ENCODE results near the gene TMEM214. TPM values are rescaled to one million over a fixed set of nuclear protein-coding genes. Genes with fewer than 3 reads are reported as not detected.
A peak's percentile ranks its signal among the peaks of the same experiment; 100 is the strongest.

The TMEM214 gene
- total and polyA plus RNA-seq, 7 donors = 29.4 to 50.4 (median 35.8) TPM

DNA sequence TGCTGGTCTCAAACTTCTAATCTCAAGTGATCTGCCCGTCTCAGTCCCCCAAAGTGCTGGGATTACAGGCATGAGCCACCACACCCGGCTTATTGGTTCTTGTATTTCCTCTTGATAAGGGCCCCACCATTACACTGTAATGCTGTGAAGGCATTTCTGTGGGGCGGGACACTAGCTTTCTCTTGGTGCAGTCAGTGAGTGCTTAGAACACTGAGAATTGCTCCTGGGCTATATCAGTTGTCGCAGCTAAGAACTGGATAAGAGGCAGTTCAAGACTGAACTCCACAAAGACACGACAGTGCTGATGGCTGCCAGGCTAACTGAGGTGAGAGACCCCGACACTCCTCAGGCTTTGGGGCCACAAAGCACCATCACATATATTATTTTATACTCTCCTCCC, 55.9 kb downstream of the TMEM214 start:
- TF ChIP-seq, protein P1, sequence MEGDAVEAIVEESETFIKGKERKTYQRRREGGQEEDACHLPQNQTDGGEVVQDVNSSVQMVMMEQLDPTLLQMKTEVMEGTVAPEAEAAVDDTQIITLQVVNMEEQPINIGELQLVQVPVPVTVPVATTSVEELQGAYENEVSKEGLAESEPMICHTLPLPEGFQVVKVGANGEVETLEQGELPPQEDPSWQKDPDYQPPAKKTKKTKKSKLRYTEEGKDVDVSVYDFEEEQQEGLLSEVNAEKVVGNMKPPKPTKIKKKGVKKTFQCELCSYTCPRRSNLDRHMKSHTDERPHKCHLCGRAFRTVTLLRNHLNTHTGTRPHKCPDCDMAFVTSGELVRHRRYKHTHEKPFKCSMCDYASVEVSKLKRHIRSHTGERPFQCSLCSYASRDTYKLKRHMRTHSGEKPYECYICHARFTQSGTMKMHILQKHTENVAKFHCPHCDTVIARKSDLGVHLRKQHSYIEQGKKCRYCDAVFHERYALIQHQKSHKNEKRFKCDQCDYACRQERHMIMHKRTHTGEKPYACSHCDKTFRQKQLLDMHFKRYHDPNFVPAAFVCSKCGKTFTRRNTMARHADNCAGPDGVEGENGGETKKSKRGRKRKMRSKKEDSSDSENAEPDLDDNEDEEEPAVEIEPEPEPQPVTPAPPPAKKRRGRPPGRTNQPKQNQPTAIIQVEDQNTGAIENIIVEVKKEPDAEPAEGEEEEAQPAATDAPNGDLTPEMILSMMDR (IDR thresholded peaks at IDR 0.05) = no peak
- Histone ChIP-seq H3K27me3 (ENCODE audit: insufficient read depth in 3 of 3, low read length in 2 of 3) (no peaks in the 10 kb centered on the region), H3K36me3 (ENCODE audit: insufficient read depth in 1 of 2, low read depth in 1 of 2) (no peaks in the 10 kb centered on the region), H3K4me3 (no peak overlapping the region), H3K27ac (no peak overlapping the region), H3K4me1 (peaks cover 12% of the 10 kb centered on the region), H3K9me3 (no peaks in the 10 kb centered on the region)
- WGBS, 3 donors = 93 to 97% (median 96%) methylated on average over 6 of the region's 6 CpGs
- ATAC-seq = no peak
- DNase-seq = peak in 1 of 2 donors; percentile 1
- intact Hi-C loops (cut with DNase I) = loop anchor here in 1 of 2 donors (5.0 kb wide), 1 partner anchor 126 kb away; no protein-coding TSS in a partner anchor

DNA sequence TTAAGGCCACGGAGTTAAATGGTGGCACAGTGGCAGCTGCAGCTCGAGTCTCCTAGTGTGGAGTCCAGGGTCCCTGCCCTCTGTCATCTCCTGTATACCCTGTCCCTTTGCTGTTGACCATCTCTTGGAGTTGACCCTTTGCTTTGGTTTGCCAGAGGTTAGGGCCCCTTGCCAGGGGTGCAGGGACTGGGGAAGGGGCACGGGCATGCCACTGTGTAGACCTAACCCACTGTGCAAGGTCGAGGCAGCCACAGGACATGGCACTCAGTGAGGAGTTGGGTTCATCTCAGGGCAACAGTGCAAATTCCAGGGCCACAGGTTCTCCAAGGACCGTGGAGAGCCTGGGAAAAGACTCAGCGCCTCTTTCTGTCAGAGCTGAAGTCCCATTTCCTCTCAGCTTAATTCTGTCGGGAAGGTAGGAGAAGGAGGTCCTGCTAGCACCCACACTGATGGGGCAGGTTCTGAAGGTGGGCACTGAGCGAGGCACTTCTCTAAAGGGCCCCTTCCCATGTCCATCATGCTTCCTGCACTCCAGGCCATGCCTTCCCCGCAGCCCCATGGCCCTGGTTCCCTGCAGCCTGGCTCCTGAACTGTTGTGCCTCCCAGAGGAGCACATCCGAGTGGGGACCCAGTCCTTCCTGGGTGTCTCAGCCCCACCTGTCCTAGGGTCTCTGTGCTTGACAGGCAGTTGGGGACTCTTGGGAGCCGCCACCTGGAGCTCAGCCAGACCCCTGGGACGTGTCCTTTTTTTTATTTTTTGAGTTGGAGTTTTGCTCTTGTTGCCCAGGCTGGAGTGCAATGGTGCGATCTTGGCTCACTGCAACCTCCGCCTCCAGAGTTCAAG, 56.6 kb downstream of the TMEM214 start:
- Histone ChIP-seq H3K36me3 (ENCODE audit: insufficient read depth in 1 of 2, low read depth in 1 of 2) (no peaks in the 10 kb centered on the region), H3K9me3 (no peaks in the 10 kb centered on the region), H3K27ac (no peak overlapping the region), H3K4me3 (no peak overlapping the region), H3K4me1 (peaks cover 12% of the 10 kb centered on the region), H3K27me3 (ENCODE audit: insufficient read depth in 3 of 3, low read length in 2 of 3) (no peaks in the 10 kb centered on the region)
- DNase-seq (peak in 1 of 2 donors; percentile 47), ATAC-seq (no peak)
- 84 to 91% (median 86%) methylated on average over 14 of the region's 14 CpGs for WGBS, 3 donors
- TF ChIP-seq, protein P1 (IDR thresholded peaks at IDR 0.05) = no peak
- intact Hi-C loops (cut with DNase I) = loop anchor here in 1 of 2 donors (5.0 kb wide), 1 partner anchor 127 kb away; no protein-coding TSS in a partner anchor

Other genes starting within 250 kb of the TMEM214 start
- not detected for gene CENPA, start 246.9 kb upstream of the TMEM214 start, total RNA-seq
- under 1 TPM in 2 of 3 donors, not detected in 1; 0.12 to 0.23 TPM for gene CENPA, start 246.9 kb upstream of the TMEM214 start, polyA plus RNA-seq
- gene DPYSL5, start 184.8 kb upstream of the TMEM214 start, total RNA-seq = under 1 TPM in 2 of 4 donors, not detected in 2; 0.07 to 0.39 TPM
- under 1 TPM in 2 of 3 donors, not detected in 1; 0.03 to 0.09 TPM for gene DPYSL5, start 184.8 kb upstream of the TMEM214 start, polyA plus RNA-seq
- 100 to 1,000 TPM; 101 to 148 (median 122) TPM for gene MAPRE3, start 62.3 kb upstream of the TMEM214 start, total RNA-seq
- gene MAPRE3, start 62.3 kb upstream of the TMEM214 start, polyA plus RNA-seq = 100 to 1,000 TPM in 1 of 3 donors, 10 to 100 TPM in 2; 22.1 to 149 (median 76.3) TPM
- gene AGBL5, start 18.7 kb downstream of the TMEM214 start, total RNA-seq = 1 to 10 TPM; 5.5 to 8.6 (median 7.6) TPM
- gene AGBL5, start 18.7 kb downstream of the TMEM214 start, polyA plus RNA-seq = 1 to 10 TPM; 3.6 to 5.3 (median 5.0) TPM
- gene OST4, start 38.7 kb downstream of the TMEM214 start, total RNA-seq = 100 to 1,000 TPM; 186 to 304 (median 236) TPM
- 100 to 1,000 TPM; 259 to 396 (median 306) TPM for gene OST4, start 38.7 kb downstream of the TMEM214 start, polyA plus RNA-seq
- gene EMILIN1, start 45.6 kb downstream of the TMEM214 start, total RNA-seq = 10 to 100 TPM in 1 of 4 donors, 1 to 10 TPM in 3; 6.1 to 14.3 (median 7.9) TPM
- gene EMILIN1, start 45.6 kb downstream of the TMEM214 start, polyA plus RNA-seq = 1 to 10 TPM; 4.9 to 7.3 (median 4.9) TPM
- gene KHK, start 53.8 kb downstream of the TMEM214 start, total RNA-seq = 1 to 10 TPM; 1.5 to 4.5 (median 2.4) TPM
- 1 to 10 TPM; 1.8 to 5.8 (median 2.9) TPM for gene KHK, start 53.8 kb downstream of the TMEM214 start, polyA plus RNA-seq
- gene CGREF1, start 86.2 kb downstream of the TMEM214 start, total RNA-seq = 10 to 100 TPM in 1 of 4 donors, 1 to 10 TPM in 3; 4.1 to 15.8 (median 6.1) TPM
- gene CGREF1, start 86.2 kb downstream of the TMEM214 start, polyA plus RNA-seq = 1 to 10 TPM; 2.8 to 7.9 (median 6.6) TPM
- gene ABHD1, start 90.8 kb downstream of the TMEM214 start, total RNA-seq = 1 to 10 TPM; 1.4 to 4.5 (median 3.7) TPM
- 1 to 10 TPM; 1.9 to 4.1 (median 3.9) TPM for gene ABHD1, start 90.8 kb downstream of the TMEM214 start, polyA plus RNA-seq
- gene PREB, start 101.7 kb downstream of the TMEM214 start, total RNA-seq = 100 to 1,000 TPM in 2 of 4 donors, 10 to 100 TPM in 2; 57.4 to 206 (median 111) TPM
- gene PREB, start 101.7 kb downstream of the TMEM214 start, polyA plus RNA-seq = 100 to 1,000 TPM in 2 of 3 donors, 10 to 100 TPM in 1; 96.1 to 138 (median 125) TPM
- not detected for gene PRR30, start 106.4 kb downstream of the TMEM214 start, total RNA-seq
- not detected for gene PRR30, start 106.4 kb downstream of the TMEM214 start, polyA plus RNA-seq
- under 1 TPM in 2 of 4 donors, not detected in 2; 0.20 to 0.63 TPM for gene TCF23, start 116.0 kb downstream of the TMEM214 start, total RNA-seq
- gene TCF23, start 116.0 kb downstream of the TMEM214 start, polyA plus RNA-seq = under 1 TPM in 2 of 3 donors, not detected in 1; 0.05 to 0.06 TPM
- gene ATRAID, start 179.1 kb downstream of the TMEM214 start, total RNA-seq = 100 to 1,000 TPM in 2 of 4 donors, 10 to 100 TPM in 2; 87.1 to 113 (median 98.2) TPM
- gene ATRAID, start 179.1 kb downstream of the TMEM214 start, polyA plus RNA-seq = 100 to 1,000 TPM in 2 of 3 donors, 10 to 100 TPM in 1; 89.3 to 188 (median 136) TPM
- 10 to 100 TPM; 16.8 to 64.2 (median 21.1) TPM for gene SLC5A6, start 179.3 kb downstream of the TMEM214 start, total RNA-seq
- gene SLC5A6, start 179.3 kb downstream of the TMEM214 start, polyA plus RNA-seq = 10 to 100 TPM; 21.1 to 47.0 (median 24.9) TPM
- gene CAD, start 184.4 kb downstream of the TMEM214 start, total RNA-seq = 1 to 10 TPM; 7.8 to 8.6 (median 8.2) TPM
- gene CAD, start 184.4 kb downstream of the TMEM214 start, polyA plus RNA-seq = 10 to 100 TPM in 1 of 3 donors, 1 to 10 TPM in 2; 5.9 to 13.6 (median 7.3) TPM
- under 1 TPM in 3 of 4 donors, not detected in 1; 0.10 to 0.92 (median 0.34) TPM for gene SLC30A3, start 230.1 kb downstream of the TMEM214 start, total RNA-seq
- gene SLC30A3, start 230.1 kb downstream of the TMEM214 start, polyA plus RNA-seq = under 1 TPM; 0.03 to 0.16 (median 0.09) TPM
- not detected for gene DNAJC5G, start 242.5 kb downstream of the TMEM214 start, total RNA-seq
- not detected for gene DNAJC5G, start 242.5 kb downstream of the TMEM214 start, polyA plus RNA-seq
- gene TRIM54, start 249.5 kb downstream of the TMEM214 start, total RNA-seq = 100 to 1,000 TPM; 387 to 784 (median 462) TPM
- gene TRIM54, start 249.5 kb downstream of the TMEM214 start, polyA plus RNA-seq = 100 to 1,000 TPM; 136 to 315 (median 282) TPM